NCI-H1417 (cell line): ENCODE data around the gene CRYBB2.
"Not testable (repeated sequence)": the region's sequence is repeated elsewhere in the genome, so short reads cannot be mapped to it uniquely, and the experiment has no call there.

Experiments
- DNase-seq, 3 experiments: peaks; one replicate each; lab custom pipeline; 2025; lab: John Stamatoyannopoulos, UW

The CRYBB2 gene

DNA sequence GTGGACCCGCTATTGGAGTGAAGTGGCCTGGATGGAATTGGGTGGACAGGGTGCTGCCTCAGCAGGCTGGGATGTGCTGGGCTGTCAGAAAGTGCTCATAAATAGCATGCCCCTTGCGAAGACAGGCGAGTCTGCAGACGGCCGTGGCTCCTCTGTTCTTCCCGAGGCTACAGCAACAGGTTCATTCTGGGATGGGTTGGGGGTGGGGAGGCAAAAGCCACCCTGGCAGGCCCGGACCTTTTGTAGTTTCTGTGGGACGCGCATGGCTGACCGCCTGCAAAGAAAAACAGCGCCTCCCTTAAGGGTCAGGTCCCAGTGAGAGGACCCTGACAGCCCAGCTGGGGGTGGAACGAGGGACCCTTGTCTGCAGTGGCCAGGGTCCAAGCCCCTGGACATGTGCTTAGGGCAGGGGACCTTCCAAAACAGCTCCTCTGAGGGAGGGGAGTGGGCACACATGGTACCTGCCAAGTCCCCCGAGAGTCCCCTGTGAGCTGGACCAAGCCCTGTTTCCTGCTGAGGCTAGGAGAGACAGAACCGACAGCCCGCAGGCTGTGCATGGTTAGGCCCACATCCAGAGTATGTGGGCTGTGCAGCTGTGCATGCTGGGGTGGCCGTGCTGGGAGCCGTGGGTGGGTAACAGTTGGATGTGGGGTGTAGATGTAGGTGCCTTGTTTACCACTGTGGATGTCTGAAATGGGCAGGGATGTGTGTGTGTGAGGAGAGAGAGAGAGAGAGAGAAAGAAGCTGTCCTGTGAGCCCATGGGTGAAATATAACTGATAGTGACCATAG lies 19.5 kb upstream of the CRYBB2 start, which contains the start of gene CRYBB3:
TSS of gene CRYBB3 (plus strand) at position 128 of the 790 bp plus-strand sequence. CDS start 1,539 bp downstream, outside the sequence.
- DNase-seq = no peak

DNA sequence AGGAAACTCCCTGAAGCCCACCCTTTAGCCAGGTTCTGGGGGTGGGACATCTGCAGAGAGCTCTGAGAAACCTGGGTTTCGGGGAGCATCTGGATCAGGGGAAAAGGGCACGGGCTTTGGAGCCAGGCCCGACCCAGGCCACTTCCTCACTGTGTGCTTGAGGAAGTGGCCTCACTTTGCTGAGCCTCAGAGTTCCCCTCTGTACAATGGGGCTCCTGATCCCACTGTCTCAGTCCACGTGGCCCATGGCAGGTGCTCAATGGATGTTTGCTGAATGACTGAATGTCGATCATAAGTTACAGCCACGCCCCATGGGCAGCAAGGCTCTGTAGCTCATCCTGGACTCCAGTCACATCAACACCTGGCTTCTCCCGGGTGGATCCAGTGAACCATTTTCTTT lies 18.5 kb upstream of the CRYBB2 start:
- DNase-seq = no peak

DNA sequence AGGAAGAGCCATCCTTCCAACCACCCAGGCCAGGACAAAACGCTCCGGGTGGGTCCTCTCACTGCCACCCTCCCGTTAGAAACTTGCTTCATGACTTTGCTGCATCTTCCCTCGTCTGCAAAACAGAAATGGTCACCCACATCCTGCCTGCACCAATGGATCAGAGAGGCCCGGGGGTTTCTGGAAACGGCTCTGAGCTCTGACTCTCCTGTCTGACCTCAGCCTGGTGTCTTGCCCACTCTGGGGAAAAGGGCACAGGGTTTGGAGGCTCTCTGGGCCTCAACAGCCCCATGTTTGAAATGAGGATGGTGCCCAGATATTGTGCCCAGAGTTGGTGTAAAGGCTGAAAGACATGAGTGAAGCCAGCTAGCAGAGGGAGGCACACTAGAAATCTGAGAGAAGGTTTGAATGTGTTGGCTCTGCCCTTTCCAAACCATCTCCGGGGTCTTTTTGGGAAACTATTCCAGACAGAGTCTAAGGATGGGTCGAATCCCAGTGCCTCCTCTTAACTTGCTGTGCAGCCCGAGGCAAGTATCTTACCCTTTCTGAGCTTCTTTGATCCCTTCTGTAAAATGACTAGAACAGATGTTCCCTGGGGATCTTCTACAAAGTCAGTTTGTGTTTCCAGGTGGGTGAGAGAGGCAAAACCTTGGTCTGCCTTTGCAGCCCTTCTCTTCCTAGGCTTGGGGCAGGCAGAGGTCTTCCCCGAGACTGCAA lies 17.7 kb upstream of the CRYBB2 start:
- no peak for DNase-seq

DNA sequence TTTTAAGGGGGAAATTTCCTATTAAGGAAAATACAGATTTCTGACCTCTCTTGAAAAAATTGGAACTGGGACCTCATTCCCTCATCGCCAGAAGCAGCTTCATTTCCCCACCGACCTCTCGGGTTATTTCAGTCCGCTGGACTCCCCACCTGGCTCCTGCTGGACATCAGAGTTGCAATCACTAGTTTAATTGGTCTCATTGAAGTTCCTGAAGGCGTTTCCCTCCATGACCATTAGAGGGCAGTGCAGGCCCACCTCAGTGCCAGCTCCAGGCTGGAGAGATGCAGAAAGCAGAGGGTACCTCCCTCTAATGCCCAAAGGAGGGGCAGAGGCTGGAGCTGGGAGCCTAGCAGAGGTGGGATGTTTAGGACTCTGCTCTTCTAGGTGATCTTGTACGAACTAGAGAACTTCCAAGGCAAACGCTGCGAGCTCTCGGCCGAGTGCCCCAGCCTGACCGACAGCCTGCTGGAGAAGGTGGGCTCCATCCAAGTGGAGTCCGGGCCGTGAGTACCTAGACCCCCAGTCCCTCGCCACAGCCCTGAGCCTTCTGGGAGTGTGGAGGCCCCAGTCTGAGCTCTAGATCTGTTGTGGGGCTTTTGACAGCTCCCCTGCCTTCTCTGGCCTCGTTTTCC lies 17.0 kb upstream of the CRYBB2 start:
- DNase-seq = peak; percentile 37 to 71 (median 56)

DNA sequence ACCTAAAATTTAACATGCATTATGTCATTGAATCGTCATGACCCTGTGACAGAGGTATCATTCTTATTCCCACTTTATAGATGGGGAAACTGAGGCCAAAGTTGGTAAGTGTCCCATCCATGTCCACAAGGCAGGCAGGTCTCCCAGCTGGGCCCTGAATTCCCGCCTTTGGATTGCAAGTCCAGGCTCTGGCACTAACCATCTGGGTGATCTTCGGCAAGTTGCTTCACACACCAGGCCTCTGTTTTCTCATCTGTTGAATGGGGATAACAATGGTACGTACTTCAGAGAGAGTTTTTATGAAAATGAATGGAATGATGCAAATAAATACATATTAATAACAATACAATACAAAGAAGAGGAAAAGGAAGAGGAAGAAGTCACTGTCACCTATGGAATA lies 16.4 kb upstream of the CRYBB2 start:
- no peak for DNase-seq

DNA sequence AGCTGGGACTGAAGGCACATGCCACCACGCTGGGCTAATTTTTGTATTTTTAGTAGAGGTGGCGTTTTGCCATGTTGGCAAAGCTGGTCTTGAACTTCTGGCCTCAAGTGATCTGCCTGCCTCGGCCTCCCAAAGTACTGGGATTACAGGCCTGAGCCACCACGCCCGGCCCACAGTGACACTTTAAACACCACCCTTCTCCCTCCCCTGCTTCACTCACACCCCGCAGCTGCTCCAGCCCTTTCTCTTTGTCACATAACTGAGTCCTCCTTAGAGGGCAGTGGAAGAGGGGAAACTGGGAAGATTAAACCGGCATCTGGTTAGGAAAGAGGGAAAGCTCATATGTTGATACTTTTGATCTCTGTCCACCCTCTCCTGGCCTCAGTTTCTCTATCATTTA lies 14.9 kb upstream of the CRYBB2 start:
- not testable (repeated sequence) for DNase-seq

DNA sequence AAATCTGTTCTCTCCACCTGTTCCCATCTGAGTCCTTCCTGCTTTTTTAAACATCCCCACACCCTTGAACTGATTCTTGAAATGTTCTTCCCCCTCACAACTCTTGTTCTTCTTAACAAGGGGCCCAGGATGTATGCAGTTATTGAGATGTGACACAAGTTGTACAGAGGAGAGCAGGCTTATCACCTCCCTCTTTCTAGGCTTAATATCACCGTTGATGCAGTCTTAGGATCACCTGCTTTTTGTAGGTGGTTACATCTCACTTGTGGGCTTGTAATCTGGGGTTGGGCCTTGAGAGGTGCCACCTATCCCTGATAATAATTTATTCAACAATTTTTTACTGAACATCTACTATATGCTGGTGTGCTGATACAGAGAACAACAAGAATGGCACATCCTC lies 13.6 kb upstream of the CRYBB2 start:
- DNase-seq = no peak

DNA sequence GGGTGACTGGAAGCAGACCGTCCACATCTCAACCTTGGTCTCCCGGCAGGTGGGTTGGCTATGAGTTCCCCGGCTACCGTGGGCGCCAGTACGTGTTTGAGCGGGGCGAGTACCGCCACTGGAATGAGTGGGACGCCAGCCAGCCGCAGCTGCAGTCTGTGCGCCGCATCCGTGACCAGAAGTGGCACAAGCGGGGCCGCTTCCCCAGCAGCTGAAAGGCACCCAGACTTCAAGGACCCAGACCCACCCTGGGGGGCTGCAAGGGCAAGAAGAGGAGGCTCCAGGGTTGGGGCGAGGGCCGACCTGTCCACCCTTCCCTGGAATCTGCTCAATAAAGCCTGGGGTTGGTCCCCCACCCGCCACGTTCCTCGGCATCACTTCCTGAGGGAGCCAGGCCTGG lies 12.4 kb upstream of the CRYBB2 start:
- DNase-seq = no peak

DNA sequence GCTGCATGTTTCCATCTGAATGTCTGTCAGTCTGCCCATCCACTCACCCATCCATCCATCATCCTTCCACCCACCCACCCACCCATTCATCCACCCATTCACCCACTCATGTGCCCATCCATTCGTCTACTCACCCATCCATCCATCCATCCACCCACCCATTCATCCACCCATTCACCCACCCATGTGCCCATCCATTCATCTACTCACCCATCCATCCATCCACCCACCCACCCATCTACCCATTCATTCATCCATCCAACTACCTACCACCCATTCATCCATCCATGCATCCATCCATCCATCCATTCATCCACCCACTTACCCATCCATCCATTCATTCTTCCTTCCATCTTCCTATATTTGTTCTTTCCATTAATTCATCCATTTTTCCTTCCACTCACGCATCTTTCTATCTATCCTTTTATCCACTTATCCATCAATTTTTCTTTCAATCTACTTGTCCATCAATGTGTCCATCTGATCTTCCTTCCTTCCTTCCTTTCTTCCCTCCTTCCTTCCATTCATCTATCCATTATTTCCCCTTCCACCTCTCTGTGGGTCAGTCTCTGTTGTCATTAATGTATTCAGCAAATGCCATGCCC lies 11.8 kb upstream of the CRYBB2 start:
- no peak for DNase-seq

DNA sequence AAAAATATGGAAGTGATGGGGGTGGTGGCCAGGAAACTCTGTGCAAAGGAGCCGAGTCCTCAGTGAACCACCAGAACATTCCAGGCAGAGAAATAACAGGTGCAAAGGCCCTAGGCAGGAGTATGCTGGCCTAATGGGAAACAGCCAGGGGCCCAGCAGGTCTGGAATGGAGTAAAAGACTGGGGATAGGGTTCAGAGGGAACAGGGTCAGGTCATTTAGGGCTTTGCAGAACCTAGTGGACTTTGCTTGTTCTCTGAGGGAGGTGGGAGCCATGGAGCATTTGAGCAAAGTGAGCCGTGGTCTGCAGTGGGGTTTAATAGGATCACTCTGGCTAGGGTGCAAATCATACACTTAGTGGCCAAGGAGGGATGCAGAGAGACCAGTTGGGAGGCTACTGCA lies 11.1 kb upstream of the CRYBB2 start:
- DNase-seq = no peak

DNA sequence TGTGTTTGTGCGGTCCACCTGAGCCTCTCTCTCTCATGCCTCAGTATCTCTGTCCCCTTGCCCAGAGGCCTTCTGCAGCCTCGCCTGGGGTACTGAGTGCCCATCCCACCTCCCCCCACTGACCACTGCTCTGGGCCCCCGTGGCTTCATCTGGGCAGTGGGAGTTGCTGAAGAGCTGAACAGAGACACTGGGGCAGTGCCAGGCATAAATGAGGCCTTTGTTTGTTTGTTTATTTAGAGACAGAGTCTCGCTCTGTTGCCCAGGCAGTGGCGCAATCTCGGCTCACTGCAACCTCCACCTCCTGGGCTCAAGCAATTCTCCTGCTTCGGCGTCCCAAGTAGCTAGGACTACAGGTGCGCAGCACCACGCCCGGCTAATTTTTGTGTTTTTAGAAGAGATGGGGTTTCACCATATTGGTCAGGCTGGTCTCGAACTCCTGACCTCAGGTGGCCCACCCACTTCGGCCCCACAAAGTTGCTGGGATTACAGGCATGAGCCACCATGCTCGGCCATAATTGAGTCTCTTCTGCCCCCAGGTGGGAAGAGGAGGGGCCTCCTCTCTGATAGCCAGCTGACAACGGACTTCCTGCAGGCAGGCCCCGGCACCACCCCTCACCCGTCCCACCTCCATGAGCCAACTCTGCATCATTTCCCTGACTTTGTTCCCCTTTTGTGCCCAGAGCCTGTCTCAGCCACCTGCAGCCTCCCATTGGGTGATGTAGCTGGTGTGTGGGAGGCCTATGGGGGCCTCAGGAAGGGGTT lies 10.5 kb upstream of the CRYBB2 start:
- no peak for DNase-seq

DNA sequence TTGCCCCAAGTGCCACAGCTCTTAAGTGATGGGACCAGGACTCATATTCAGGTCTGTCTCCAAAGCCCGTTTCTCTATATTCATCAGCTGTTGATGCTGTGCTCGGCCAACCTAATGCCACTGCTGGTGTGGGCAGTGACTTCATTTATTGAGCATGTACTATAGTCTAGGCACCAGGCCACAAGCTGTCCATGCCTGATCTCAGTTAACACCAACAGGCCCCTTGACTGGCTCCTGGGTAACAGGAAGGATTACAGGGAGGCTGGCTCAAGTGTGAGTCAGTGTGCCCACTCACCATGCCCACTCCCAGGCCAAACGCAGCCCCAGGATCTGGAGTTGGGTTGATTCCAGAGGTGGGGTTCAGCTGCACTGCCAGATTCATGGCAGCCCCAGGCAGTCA lies 8.6 kb upstream of the CRYBB2 start:
- no peak for DNase-seq

DNA sequence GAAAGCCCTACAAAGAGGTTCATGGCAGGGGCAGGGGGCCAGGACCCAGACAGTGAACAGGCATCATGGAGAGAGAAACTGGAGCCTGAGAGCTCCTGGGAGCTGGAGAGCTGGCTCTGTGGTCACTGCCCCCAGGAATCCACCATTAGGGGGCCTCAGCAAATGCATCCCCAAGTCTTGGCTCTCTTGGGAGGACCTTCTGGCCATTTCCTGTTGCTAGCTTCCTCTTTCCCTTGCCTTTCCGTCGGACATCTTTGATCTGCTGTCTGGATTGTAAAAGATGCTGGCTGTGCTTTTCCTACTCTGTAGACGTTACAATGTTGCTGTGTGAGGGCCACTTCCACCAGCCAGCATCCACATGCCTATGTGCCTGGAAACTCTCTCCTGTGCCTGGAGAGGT lies 7.1 kb upstream of the CRYBB2 start:
- no peak for DNase-seq

DNA sequence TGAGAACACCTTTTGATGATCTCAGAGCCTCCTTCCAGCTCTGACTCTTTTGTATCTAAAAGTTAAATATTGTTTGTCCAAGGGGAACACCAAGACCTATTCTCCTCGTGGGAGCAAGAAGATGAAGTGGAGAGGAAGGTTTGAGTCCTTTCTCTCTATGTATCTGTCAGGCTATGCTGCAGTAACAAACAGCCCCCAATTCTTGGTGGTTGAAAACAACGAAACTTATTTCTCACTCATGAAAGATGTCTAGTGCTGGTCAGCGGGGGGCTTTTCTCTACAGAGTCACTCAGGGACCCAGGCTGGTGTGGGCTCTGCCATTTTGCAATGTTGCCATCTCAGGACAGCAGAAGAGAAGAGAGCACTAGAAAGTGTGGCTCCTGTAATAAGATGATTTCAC lies 6.2 kb upstream of the CRYBB2 start:
- DNase-seq = no peak

DNA sequence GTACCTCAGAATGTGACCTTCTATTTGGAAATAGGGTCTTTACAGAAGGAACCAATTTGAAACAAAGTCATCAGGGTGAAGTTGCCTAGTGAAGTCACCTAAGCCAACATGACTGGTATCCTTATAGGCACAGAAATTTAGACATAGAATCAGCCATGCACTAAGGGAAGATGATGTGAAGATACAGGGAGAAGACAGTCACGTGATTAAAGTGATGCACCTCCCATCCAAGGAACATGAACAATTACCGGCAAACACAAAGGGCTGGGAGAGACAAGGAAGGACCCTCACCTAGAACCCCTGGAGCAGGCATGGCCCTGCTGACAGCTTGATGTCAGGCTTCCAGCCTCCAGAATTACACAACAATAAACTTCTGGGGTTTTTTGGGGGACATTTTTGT lies 3.2 kb upstream of the CRYBB2 start:
- DNase-seq = no peak

DNA sequence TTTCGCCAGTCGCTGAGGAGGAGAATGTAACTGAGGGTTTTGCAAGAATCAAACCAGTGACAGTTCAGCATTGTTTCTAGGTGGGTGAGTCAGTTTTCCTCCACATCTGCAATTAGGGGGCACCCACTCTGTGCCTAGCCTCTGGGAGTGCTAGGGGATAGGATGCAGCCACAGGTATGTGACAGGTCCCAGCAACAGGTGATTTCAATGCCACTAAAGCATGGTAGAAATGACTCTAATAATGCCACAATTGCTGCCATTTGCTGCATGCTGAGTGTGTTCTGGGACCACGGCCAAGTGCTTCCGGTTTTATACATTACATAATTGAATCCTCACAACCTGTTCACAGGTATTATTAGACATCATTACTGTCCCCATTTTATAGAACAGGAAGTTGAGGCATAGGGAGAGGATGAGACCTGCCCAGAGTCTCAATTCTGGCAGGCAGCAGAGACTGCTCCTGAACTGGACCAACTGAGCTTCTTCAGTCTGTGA lies 556 bp downstream of the CRYBB2 start:
- peak in 2 of 3 experiments; percentile 13 to 64 for DNase-seq

DNA sequence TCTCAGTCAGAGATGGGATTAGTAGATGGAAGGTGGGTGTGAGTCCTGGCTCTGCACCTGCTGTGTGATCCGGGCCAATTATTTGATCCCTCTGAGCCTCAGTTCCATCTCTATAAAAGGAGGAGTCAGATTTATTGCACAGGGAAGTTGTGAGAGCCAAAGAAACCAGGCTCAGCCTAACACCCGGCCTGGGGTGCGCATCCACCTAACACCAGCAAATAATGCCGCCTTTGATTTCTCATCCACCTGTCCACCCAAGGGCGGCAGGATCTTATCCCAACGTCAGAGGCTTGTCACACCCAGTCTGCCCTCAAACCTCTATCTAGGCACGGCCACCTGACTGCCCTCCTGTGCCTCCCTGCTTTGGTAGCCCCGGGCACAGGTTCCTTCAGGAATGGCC lies 2.4 kb downstream of the CRYBB2 start:
- DNase-seq = no peak

DNA sequence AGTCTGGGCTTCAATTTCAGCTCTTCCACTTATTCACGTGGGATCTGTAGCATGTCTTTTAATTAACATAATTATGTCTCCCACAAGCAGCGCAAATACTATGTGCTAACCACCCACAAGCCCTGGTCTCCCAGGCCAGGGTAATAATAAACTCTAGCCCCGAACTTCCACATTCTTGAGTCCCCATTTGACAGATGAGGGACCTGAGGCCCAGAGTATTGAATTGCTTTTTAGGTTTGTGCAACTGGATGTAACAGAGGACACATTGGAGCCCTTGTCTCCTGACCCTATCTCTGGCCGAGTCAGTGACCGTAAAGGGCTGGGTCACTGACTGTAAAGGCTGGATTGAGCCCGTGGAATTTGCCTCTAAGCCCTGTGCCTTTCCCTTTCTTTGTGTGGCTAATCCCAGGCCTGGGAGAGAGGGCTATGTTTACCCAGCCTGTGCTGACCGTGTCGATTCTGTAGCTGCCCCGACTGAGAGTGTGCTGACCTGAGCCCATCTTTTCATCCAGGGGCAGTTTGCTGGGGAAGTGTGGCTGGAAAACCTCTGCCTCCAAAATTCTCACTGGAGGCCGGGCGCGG lies 3.9 kb downstream of the CRYBB2 start:
- DNase-seq = peak in 2 of 3 experiments; percentile 3 to 27

DNA sequence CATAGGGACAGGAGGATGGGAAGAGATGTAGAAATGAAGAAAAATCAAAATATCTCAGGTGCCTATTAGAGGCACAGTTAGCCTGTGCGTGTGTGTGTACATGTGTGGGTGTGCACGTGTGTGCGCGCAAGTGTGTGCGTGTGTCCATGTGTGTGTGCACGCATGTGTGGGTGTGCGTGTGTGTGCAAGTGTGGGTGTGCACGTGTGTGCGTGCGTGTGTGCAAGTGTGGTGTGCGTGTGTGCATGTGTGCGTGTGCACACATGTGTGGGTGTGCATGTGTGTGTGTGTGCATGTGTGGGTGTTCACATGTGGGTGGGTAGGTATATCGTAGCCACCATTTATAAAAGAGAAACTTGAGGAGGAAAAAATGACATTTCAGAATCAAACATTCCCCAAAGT lies 9.4 kb downstream of the CRYBB2 start:
- DNase-seq = no peak

DNA sequence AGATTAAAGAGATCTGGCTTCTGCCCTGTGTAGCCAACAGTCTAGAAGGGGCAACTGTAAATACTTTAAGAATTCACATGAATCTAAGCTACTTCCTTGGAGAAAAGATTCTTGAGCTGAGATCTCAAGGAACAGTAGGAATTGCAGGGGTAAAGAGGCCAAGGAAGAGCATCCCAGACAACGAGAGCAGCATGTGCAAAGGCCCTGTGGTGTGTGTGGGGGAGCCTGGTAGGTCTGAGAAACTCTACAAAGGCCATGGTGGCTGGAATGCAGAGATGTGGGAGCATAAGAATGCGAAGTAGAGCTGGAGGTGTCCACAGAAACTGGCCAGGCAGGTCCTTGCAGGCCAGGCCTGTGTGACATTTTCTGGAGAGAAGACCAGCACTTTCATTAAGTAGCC lies 11.3 kb downstream of the CRYBB2 start:
- DNase-seq = not testable (repeated sequence)

DNA sequence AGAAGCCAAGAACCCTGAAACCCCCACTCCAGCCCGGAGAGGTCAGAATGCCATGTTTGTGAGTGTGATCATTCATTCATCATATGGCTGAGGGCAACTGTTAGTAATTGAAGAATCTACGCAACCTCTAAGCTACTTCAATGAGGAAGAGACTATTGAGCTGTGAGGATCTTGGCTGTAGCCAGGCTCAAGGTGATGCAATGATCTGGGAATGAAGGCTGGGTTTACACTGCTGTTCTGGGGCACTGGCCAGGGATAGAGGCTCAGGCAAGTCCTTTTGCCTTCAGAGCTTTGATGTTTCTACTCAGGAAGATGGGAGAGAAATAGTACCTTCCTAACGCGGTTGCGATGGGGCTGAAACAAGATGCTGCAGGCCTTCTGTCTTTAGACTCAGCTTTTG lies 12.9 kb downstream of the CRYBB2 start:
- no peak for DNase-seq
